Endothelial cell of umbilical vein (primary cell): ENCODE results near the gene SLC38A10. TPM values are rescaled to one million over a fixed set of nuclear protein-coding genes. Genes with fewer than 3 reads are reported as not detected.

Experiments used
- BruUV-seq: library from RNA; stranded (reverse); fragments of 400-500 nt; replicated peaks from 2 replicates; lab custom pipeline; 2021; lab: Mats Ljungman, UMichigan
- CTCF ChIA-PET: fragments of 300-600, 350-600 bp; sonication (Branson Sonifier 250); formaldehyde crosslinking; loops from one replicate; lab custom pipeline; 2021; ENCODE audit warnings: antibody characterized with exemption, inconsistent platforms; lab: Charles Lee
- POLR2A ChIA-PET: fragments of 300-600, 350-600 bp; sonication (Branson Sonifier 250); formaldehyde crosslinking; loops from one replicate; lab custom pipeline; 2021; ENCODE audit warnings: antibody characterized with exemption, inconsistent platforms; lab: Charles Lee
- DNase-seq: peaks from one replicate; pipeline ENCODE4 v3.0.0-alpha.2; 2011; ENCODE audit warnings: low read depth, low spot score
- FAIRE-seq: peaks from 2 replicates; lab custom pipeline; 2011; peaks lifted over from hg19 to GRCh38; lab: Jason Lieb, UNC
- H2AFZ ChIP-seq: 2 replicates; pipeline ENCODE4 v1.6.0; 2012; ENCODE audit warnings: low read depth, low read length, control low read depth, inconsistent platforms
- H3K27ac ChIP-seq: 2 replicates; pipeline ENCODE4 v1.5.1; 2011; ENCODE audit warnings: low read depth, mild to moderate bottlenecking, control low read depth, low read length, moderate library complexity; ENCODE audit not compliant: insufficient read depth
- H3K27me3 ChIP-seq, 2 experiments: 2 replicates each; pipeline versions ENCODE4 v1.6.0 to v1.6.1; 2011; ENCODE audit warnings: low read length in 2 of 2, mixed read lengths in 1 of 2; ENCODE audit not compliant: control insufficient read depth in 2 of 2, insufficient read depth in 2 of 2
- H3K36me3 ChIP-seq, 2 experiments: 2 replicates in 1 of 2; 3 replicates in 1 of 2; pipeline ENCODE4 v1.5.1; 2011; ENCODE audit warnings: low read length in 2 of 2, mild to moderate bottlenecking in 1 of 2, moderate library complexity in 1 of 2; ENCODE audit not compliant: control insufficient read depth in 2 of 2, insufficient read depth in 2 of 2; ENCODE audit errors: extremely low read depth in 1 of 2
- H3K4me1 ChIP-seq: 3 replicates; pipeline ENCODE4 v1.5.1; 2011; ENCODE audit warnings: mild to moderate bottlenecking, low read length; ENCODE audit not compliant: control insufficient read depth, insufficient read depth; ENCODE audit errors: extremely low read depth
- H3K4me2 ChIP-seq: 2 replicates; pipeline ENCODE4 v1.6.1; 2011; ENCODE audit warnings: low read length, control low read depth, mixed read lengths; ENCODE audit not compliant: insufficient read depth
- H3K4me3 ChIP-seq, 3 experiments: fragments of 200-600 bp in 1 of 3; sonication (generic), shearing (Covaris generic) in 1 of 3; replicated peaks in 1 of 3; 2 replicates each; pipeline ENCODE4 v1.5.1; 2011 to 2016; ENCODE audit warnings: control low read depth in 3 of 3, low read length in 3 of 3, mild to moderate bottlenecking in 2 of 3, inconsistent platforms in 1 of 3, low read depth in 1 of 3, moderate library complexity in 1 of 3; ENCODE audit not compliant: insufficient read depth in 1 of 3
- H3K79me2 ChIP-seq: 2 replicates; pipeline ENCODE4 v1.6.0; 2012; ENCODE audit warnings: low read length, inconsistent platforms; ENCODE audit not compliant: control insufficient read depth, insufficient read depth
- H3K9ac ChIP-seq: replicated peaks from 2 replicates; pipeline ENCODE3; 2011; ENCODE audit warnings: low read length, control low read depth; ENCODE audit not compliant: insufficient read depth; ENCODE audit errors: extremely low read depth
- H3K9me1 ChIP-seq: replicated peaks from 3 replicates; pipeline ENCODE4 v1.6.0; 2011; ENCODE audit warnings: mild to moderate bottlenecking, low read length; ENCODE audit not compliant: control insufficient read depth, insufficient read depth; ENCODE audit errors: extremely low read depth
- H3K9me3 ChIP-seq: replicated peaks from 2 replicates; pipeline ENCODE4 v1.5.1; 2012; ENCODE audit warnings: low read length, inconsistent platforms; ENCODE audit not compliant: control insufficient read depth, insufficient read depth
- H4K20me1 ChIP-seq: replicated peaks from 2 replicates; pipeline ENCODE3; 2011; ENCODE audit warnings: mild to moderate bottlenecking, low read length; ENCODE audit not compliant: control insufficient read depth, insufficient read depth; ENCODE audit errors: extremely low read depth
- EZH2 ChIP-seq: IDR thresholded peaks from 2 replicates; pipeline ENCODE4 v1.6.1; 2012; ENCODE audit warnings: borderline replicate concordance, low read depth, mild to moderate bottlenecking, moderate library complexity, low read length, inconsistent platforms; ENCODE audit not compliant: severe bottlenecking
- FOS ChIP-seq: IDR thresholded peaks from 2 replicates; pipeline ENCODE4 v1.6.1; 2011; ENCODE audit warnings: mild to moderate bottlenecking, low read length, moderate library complexity, borderline replicate concordance; ENCODE audit not compliant: insufficient read depth
- GATA2 ChIP-seq: IDR thresholded peaks from 2 replicates; pipeline ENCODE4 v1.7.0; 2011; ENCODE audit warnings: low read depth, mild to moderate bottlenecking, moderate library complexity, mixed read lengths, low read length; ENCODE audit not compliant: insufficient read length, insufficient read depth
- JUN ChIP-seq: IDR thresholded peaks from 2 replicates; pipeline ENCODE4 v1.6.1; 2011; ENCODE audit warnings: borderline replicate concordance, low read depth; ENCODE audit not compliant: insufficient read length, insufficient read depth
- MYC ChIP-seq: IDR thresholded peaks from one replicate; pipeline ENCODE4 v1.6.1; 2011; ENCODE audit warnings: mild to moderate bottlenecking, low read depth, low read length
- POLR2A ChIP-seq: IDR thresholded peaks from 2 replicates; pipeline ENCODE4 v1.6.1; 2012; ENCODE audit warnings: low read depth, mild to moderate bottlenecking, control low read depth, low read length
- POLR2AphosphoS5 ChIP-seq: IDR thresholded peaks from 2 replicates; pipeline ENCODE4 v1.6.1; 2012; ENCODE audit warnings: low read depth, mild to moderate bottlenecking, control low read depth, low read length, moderate library complexity; ENCODE audit not compliant: insufficient read depth
- dilution Hi-C: fragments of 300-500 bp; cut with MboI; formaldehyde crosslinking; loops from one replicate; pipeline ENCODE4 v1.15.0; 2019; ENCODE audit warnings: low sequenced_read_pairs; ENCODE audit not compliant: extremely low pct_ligation_motif_present
- intact Hi-C: fragments of 100-400 bp; cut with micrococcal nuclease; formaldehyde crosslinking; loops from one replicate; pipeline ENCODE4 v1.10.0; 2022
- polyA plus RNA-seq, 4 experiments: library from polyadenylated mRNA; depleted of rRNA in 3 of 4; stranded (reverse) in 3 of 4; unstranded in 1 of 4; fragments of >200 nt; gene quantifications; 2 replicates each; pipeline versions ENCODE4 v1.2.1 to v1.2.3, GENCODE V29; 2011 to 2012; ENCODE audit warnings: missing spikeins in 1 of 4
- total RNA-seq: library from RNA; stranded (reverse); gene quantifications from 2 replicates; pipeline ENCODE4 v1.2.3, GENCODE V29; 2021
- TF ChIP-seq, protein P1 (sequence below): IDR thresholded peaks from 2 replicates; pipeline ENCODE4 v1.6.1; 2011; ENCODE audit not compliant: insufficient read depth, insufficient read length
- TF ChIP-seq, protein P2 (sequence below), 2 donors: IDR thresholded peaks; 1 replicate in 1 of 2; 2 replicates in 1 of 2; pipeline ENCODE4 v1.5.1; 2011; ENCODE audit warnings: low read length in 2 of 2, mild to moderate bottlenecking in 2 of 2, moderate library complexity in 2 of 2, control low read depth in 1 of 2, inconsistent platforms in 1 of 2, low read depth in 1 of 2; ENCODE audit not compliant: insufficient read depth in 1 of 2; ENCODE audit errors: extremely low read depth in 1 of 2

SLC38A10 gene
- total and polyA plus RNA-seq, 2 donors (not counting 3 experiments of a cell fraction or from before 2014, with no cell fraction given) = 72.7 to 113 TPM

DNA sequence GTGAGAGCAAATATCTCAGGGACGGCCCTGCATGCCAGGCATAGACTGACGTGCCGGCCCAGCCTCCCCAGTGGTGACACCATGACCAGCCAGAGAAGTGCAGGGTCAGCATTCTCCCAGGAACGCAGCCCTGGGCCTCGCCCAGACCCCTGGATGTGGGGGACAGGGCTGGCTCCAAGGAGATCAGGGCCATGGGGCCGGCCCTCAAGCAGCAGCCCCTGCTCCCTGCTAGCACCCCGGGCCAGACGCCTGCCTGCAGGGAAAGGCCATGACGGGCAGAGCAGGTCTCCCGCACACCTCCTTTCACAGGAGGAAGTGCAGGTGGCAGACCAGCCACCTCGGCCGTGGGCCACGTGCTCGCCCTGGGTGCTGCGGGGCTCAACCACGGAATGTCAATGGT, 46.5 kb downstream of the SLC38A10 start:
- Histone ChIP-seq H2AFZ (no peak overlapping the region), H3K27me3 (no peaks in the 10 kb centered on the region), H3K4me2 (no peak overlapping the region), H3K79me2 (no peaks in the 10 kb centered on the region), H3K36me3 (peaks cover 0 to 11% of the 10 kb centered on the region in 2 experiments), H3K4me1 (no peaks in the 10 kb centered on the region), H3K27ac (no peak overlapping the region), H3K9ac (no peak overlapping the region), H3K9me1 (no peaks in the 10 kb centered on the region), H3K9me3 (no peaks in the 10 kb centered on the region), H4K20me1 (no peaks in the 10 kb centered on the region), H3K4me3 (no peak overlapping the region)
- intact Hi-C loops = no loop called here
- dilution Hi-C loops = no loop called here
- FAIRE-seq (no peak), DNase-seq (no peak)
- CTCF ChIA-PET = no interaction called here
- TF ChIP-seq POLR2A = no peak
- no peak for TF ChIP-seq POLR2AphosphoS5
- no peak for TF ChIP-seq FOS
- TF ChIP-seq, protein P1, sequence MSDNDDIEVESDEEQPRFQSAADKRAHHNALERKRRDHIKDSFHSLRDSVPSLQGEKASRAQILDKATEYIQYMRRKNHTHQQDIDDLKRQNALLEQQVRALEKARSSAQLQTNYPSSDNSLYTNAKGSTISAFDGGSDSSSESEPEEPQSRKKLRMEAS = no peak
- no peak for TF ChIP-seq EZH2
- TF ChIP-seq JUN = no peak
- TF ChIP-seq MYC = no peak
- TF ChIP-seq, protein P2, sequence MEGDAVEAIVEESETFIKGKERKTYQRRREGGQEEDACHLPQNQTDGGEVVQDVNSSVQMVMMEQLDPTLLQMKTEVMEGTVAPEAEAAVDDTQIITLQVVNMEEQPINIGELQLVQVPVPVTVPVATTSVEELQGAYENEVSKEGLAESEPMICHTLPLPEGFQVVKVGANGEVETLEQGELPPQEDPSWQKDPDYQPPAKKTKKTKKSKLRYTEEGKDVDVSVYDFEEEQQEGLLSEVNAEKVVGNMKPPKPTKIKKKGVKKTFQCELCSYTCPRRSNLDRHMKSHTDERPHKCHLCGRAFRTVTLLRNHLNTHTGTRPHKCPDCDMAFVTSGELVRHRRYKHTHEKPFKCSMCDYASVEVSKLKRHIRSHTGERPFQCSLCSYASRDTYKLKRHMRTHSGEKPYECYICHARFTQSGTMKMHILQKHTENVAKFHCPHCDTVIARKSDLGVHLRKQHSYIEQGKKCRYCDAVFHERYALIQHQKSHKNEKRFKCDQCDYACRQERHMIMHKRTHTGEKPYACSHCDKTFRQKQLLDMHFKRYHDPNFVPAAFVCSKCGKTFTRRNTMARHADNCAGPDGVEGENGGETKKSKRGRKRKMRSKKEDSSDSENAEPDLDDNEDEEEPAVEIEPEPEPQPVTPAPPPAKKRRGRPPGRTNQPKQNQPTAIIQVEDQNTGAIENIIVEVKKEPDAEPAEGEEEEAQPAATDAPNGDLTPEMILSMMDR (IDR thresholded peaks at IDR 0.05; ENCODE audit: extremely low read depth in 1 of 2, insufficient read depth in 1 of 2, low read depth in 1 of 2, low read length in 2 of 2) = no peak
- no peak for TF ChIP-seq GATA2
- POLR2A ChIA-PET = no interaction called here
- BruUV-seq = no TSS peak
